ENCODE data around the gene WWOX.

Gene WWOX

GRCh38 chr16:78528265-78528664, 428.8 kb downstream of the WWOX start (continued):
- TF ChIP-seq ESRRG (CRISPR knock-in tag; IDR thresholded peaks at IDR 0.05): no peak
- no peak for TF ChIP-seq SNAI2 (CRISPR knock-in tag; IDR thresholded peaks at IDR 0.05)

DNA sequence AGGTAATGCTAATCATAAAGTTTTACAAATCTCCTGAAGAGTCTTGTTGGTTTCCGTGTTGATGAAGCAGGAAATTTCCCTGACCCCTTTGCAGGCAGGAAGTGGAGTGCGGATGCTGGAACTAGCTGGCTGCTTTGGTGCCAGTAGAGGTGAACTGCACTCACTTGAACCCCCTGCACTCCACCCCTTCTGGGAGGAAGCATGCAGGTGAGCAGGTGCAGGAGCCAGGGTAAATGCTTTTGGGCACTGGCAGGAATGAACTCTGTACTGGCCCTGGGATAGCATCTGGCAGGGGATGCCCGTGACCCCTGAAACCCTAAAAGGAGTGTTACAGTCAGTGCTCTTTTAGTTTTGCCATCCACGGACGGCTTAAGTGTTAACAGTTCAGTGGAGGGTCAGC, 430.4 kb downstream of the WWOX start:
- TF ChIP-seq CREB5 (CRISPR knock-in tag; IDR thresholded peaks at IDR 0.05; ENCODE audit: low read depth): no peak
- TF ChIP-seq PPARA (CRISPR knock-in tag; IDR thresholded peaks at IDR 0.05; ENCODE audit: borderline replicate concordance): no peak
- TF ChIP-seq TCF4 (CRISPR knock-in tag; IDR thresholded peaks at IDR 0.05; ENCODE audit: borderline replicate concordance): no peak
- TF ChIP-seq ISL1 (CRISPR knock-in tag; IDR thresholded peaks at IDR 0.05): no peak
- no peak for ATAC-seq

DNA sequence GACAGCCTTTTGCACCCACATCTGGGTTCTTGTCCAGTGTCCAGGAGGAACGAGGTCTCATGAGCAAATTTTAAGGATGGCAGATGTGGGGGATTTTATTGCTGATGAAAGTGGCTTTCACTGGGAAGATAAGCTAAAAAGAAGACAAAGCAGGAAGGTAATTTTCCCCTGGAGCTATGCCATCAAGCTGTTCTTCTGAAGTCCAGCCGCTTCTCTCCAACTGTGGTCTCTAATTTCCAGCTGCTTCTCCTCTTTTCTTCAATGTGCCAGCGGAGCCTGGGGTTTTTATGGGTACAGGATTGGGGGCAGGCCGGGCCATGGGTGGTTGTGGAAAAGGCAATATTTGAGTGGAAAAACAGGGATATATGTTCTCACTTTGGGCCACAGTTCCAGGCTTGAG, 430.8 kb downstream of the WWOX start:
- TF ChIP-seq ESRRG (CRISPR knock-in tag; IDR thresholded peaks at IDR 0.05) (no peak), PPARA (CRISPR knock-in tag; IDR thresholded peaks at IDR 0.05; ENCODE audit: borderline replicate concordance) (no peak), OSR1 (CRISPR knock-in tag; IDR thresholded peaks at IDR 0.05) (no peak), CSDC2 (CRISPR knock-in tag; IDR thresholded peaks at IDR 0.05) (no peak), TSHZ2 (CRISPR knock-in tag; IDR thresholded peaks at IDR 0.05) (no peak), TOX (CRISPR knock-in tag; IDR thresholded peaks at IDR 0.05; ENCODE audit: borderline replicate concordance) (no peak), SNAI2 (CRISPR knock-in tag; IDR thresholded peaks at IDR 0.05) (no peak), CREB5 (CRISPR knock-in tag; IDR thresholded peaks at IDR 0.05; ENCODE audit: low read depth) (no peak), ISL1 (CRISPR knock-in tag; IDR thresholded peaks at IDR 0.05) (no peak), GLIS3 (CRISPR knock-in tag; IDR thresholded peaks at IDR 0.05) (no peak), BACH2 (CRISPR knock-in tag; IDR thresholded peaks at IDR 0.05; ENCODE audit: borderline replicate concordance) (no peak), ZNF8 (CRISPR knock-in tag; IDR thresholded peaks at IDR 0.05) (no peak), ZNF70 (CRISPR knock-in tag; IDR thresholded peaks at IDR 0.05) (no peak), ZC3H10 (CRISPR knock-in tag; IDR thresholded peaks at IDR 0.05) (no peak), POU6F1 (CRISPR knock-in tag; IDR thresholded peaks at IDR 0.05; ENCODE audit: borderline replicate concordance, low read depth) (no peak), ARNTL (CRISPR knock-in tag; IDR thresholded peaks at IDR 0.05; ENCODE audit: borderline replicate concordance, low read depth) (no peak)
- TF ChIP-seq, protein P1, sequence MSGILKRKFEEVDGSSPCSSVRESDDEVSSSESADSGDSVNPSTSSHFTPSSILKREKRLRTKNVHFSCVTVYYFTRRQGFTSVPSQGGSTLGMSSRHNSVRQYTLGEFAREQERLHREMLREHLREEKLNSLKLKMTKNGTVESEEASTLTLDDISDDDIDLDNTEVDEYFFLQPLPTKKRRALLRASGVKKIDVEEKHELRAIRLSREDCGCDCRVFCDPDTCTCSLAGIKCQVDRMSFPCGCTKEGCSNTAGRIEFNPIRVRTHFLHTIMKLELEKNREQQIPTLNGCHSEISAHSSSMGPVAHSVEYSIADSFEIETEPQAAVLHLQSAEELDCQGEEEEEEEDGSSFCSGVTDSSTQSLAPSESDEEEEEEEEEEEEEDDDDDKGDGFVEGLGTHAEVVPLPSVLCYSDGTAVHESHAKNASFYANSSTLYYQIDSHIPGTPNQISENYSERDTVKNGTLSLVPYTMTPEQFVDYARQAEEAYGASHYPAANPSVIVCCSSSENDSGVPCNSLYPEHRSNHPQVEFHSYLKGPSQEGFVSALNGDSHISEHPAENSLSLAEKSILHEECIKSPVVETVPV (CRISPR knock-in tag; IDR thresholded peaks at IDR 0.05): no peak
- TF ChIP-seq, protein P2, sequence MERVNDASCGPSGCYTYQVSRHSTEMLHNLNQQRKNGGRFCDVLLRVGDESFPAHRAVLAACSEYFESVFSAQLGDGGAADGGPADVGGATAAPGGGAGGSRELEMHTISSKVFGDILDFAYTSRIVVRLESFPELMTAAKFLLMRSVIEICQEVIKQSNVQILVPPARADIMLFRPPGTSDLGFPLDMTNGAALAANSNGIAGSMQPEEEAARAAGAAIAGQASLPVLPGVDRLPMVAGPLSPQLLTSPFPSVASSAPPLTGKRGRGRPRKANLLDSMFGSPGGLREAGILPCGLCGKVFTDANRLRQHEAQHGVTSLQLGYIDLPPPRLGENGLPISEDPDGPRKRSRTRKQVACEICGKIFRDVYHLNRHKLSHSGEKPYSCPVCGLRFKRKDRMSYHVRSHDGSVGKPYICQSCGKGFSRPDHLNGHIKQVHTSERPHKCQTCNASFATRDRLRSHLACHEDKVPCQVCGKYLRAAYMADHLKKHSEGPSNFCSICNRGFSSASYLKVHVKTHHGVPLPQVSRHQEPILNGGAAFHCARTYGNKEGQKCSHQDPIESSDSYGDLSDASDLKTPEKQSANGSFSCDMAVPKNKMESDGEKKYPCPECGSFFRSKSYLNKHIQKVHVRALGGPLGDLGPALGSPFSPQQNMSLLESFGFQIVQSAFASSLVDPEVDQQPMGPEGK (CRISPR knock-in tag; IDR thresholded peaks at IDR 0.05; ENCODE audit: borderline replicate concordance): no peak
- no peak for ATAC-seq

Measured in SK-N-SH treated with all-trans-retinoic acid at 6 μM for 48 hours (cell line).